Stomach (tissue), 4 donors: ENCODE measurements around the gene RGS3.

Source experiments
- EP300 ChIP-seq: sonication (generic); formaldehyde crosslinking; IDR thresholded peaks from one replicate; pipeline ENCODE4 v1.6.1; 2017; ENCODE audit warnings: antibody characterized with exemption
- POLR2A ChIP-seq, 4 donors: fragments of 450-650 bp; IDR thresholded peaks; one replicate each; pipeline ENCODE4 v1.6.1; 2016; ENCODE audit warnings: antibody characterized with exemption in 4 of 4, control low read depth in 2 of 4, mild to moderate bottlenecking in 1 of 4, moderate library complexity in 1 of 4
- TF ChIP-seq, protein P1 (sequence below), 7 experiments: fragments of 450-650 bp in 4 of 7; fragments of 200-600 bp in 3 of 7; sonication (generic) in 3 of 7; IDR thresholded peaks; one replicate each; pipeline ENCODE4 v1.5.1; 2016 to 2019; ENCODE audit warnings: antibody characterized with exemption in 7 of 7, control low read depth in 2 of 7, mild to moderate bottlenecking in 1 of 7

DNA sequence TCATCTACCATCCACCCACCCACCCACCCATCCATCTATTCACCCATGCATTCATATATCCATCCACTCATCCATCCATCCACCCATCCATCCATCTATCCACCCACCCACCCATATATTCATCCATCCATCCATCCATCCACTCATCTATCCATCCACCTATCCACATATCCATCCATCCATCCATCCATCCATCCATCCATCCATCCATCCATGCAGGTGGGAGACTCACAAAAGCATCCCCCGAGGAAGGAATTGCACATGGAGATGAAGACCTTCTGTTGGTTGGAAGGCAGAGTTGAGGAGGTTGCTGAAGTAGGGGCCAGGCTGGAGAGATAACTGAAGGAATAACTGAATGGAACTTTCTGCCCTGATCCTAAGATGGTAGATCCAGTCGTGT lies 126.9 kb downstream of the RGS3 start:
- TF ChIP-seq, protein P1, sequence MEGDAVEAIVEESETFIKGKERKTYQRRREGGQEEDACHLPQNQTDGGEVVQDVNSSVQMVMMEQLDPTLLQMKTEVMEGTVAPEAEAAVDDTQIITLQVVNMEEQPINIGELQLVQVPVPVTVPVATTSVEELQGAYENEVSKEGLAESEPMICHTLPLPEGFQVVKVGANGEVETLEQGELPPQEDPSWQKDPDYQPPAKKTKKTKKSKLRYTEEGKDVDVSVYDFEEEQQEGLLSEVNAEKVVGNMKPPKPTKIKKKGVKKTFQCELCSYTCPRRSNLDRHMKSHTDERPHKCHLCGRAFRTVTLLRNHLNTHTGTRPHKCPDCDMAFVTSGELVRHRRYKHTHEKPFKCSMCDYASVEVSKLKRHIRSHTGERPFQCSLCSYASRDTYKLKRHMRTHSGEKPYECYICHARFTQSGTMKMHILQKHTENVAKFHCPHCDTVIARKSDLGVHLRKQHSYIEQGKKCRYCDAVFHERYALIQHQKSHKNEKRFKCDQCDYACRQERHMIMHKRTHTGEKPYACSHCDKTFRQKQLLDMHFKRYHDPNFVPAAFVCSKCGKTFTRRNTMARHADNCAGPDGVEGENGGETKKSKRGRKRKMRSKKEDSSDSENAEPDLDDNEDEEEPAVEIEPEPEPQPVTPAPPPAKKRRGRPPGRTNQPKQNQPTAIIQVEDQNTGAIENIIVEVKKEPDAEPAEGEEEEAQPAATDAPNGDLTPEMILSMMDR (IDR thresholded peaks at IDR 0.05) = no peak
- TF ChIP-seq EP300 (no peak), POLR2A (IDR thresholded peaks at IDR 0.05) (no peak)
